ENCODE results near the gene MPST.

DNA sequence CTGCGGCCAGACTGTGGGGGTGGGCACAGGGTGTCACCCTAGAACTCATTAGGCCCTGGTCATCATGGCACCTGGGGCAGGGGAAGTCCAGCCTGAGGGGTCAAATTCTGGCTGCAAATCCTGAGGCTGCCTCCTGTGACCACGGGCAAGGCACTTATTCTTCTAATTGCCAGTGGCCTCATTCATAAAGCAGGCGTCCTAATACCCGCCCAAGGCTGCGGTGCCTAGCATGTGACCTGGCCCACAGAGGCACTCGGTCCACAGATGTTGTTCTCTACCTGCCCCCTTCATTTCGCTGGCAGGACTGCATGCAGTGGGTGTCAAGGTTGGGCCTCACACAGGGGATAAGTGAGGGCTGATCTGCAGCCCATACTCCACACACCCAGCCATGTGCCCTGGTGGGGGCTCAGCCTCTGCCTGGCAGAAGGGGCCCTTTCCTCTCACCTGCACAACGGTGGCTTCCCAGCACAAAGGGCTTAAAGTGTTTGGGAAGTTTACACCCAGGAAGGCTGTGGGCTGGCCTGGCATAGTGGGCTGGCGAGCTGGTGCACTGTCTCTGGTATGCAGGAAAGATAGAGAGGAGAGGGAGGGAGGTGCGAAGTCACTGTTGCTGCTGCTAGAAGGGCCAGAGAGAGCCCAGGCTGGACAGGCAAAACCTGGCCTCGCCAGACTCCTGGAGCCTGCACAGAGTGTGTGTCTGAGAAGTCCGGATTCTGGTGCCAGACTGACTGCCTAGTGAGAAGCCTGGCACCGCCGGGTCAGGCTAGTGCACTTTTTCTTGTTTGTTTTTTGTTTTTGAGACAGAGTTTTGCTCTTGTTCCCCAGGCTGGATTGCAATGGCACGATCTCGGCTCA is 3.2 kb downstream of the MPST start:
- TF ChIP-seq, protein P1, sequence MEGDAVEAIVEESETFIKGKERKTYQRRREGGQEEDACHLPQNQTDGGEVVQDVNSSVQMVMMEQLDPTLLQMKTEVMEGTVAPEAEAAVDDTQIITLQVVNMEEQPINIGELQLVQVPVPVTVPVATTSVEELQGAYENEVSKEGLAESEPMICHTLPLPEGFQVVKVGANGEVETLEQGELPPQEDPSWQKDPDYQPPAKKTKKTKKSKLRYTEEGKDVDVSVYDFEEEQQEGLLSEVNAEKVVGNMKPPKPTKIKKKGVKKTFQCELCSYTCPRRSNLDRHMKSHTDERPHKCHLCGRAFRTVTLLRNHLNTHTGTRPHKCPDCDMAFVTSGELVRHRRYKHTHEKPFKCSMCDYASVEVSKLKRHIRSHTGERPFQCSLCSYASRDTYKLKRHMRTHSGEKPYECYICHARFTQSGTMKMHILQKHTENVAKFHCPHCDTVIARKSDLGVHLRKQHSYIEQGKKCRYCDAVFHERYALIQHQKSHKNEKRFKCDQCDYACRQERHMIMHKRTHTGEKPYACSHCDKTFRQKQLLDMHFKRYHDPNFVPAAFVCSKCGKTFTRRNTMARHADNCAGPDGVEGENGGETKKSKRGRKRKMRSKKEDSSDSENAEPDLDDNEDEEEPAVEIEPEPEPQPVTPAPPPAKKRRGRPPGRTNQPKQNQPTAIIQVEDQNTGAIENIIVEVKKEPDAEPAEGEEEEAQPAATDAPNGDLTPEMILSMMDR (optimal IDR thresholded peaks at IDR 0.05 in 1 of 3, IDR thresholded peaks at IDR 0.05 in 1 of 3, conservative IDR thresholded peaks at IDR 0.05 in 1 of 3; ENCODE audit: extremely low read depth in 1 of 3, insufficient read depth in 2 of 3, low read length in 3 of 3): no peak
- no peak for TF ChIP-seq EZH2 (IDR thresholded peaks at IDR 0.05; ENCODE audit: low read length)

All from keratinocyte (primary cell).